ENCODE data around the gene RBPJ.
A peak's percentile ranks its signal among the peaks of the same experiment; 100 is the strongest.

GRCh38 chr4:26459756-26460530, 139.1 kb downstream of the RBPJ start:
- TF ChIP-seq, protein P1, sequence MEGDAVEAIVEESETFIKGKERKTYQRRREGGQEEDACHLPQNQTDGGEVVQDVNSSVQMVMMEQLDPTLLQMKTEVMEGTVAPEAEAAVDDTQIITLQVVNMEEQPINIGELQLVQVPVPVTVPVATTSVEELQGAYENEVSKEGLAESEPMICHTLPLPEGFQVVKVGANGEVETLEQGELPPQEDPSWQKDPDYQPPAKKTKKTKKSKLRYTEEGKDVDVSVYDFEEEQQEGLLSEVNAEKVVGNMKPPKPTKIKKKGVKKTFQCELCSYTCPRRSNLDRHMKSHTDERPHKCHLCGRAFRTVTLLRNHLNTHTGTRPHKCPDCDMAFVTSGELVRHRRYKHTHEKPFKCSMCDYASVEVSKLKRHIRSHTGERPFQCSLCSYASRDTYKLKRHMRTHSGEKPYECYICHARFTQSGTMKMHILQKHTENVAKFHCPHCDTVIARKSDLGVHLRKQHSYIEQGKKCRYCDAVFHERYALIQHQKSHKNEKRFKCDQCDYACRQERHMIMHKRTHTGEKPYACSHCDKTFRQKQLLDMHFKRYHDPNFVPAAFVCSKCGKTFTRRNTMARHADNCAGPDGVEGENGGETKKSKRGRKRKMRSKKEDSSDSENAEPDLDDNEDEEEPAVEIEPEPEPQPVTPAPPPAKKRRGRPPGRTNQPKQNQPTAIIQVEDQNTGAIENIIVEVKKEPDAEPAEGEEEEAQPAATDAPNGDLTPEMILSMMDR (IDR thresholded peaks at IDR 0.05) = no peak
- no peak for TF ChIP-seq GABPA (IDR thresholded peaks at IDR 0.05; ENCODE audit: low read depth)
- TF ChIP-seq TCF12 (IDR thresholded peaks at IDR 0.05) = peak; percentile 49
- no peak for TF ChIP-seq NFIC (IDR thresholded peaks at IDR 0.05; ENCODE audit: borderline replicate concordance)
